Activated naive CD8-positive, alpha-beta T cell treated with anti-CD3 and anti-CD28 coated beads, Interleukin-2, amount 50 U/mL, for 24 hours (primary cell): ENCODE results near the gene DNAJC4.
A peak's percentile ranks its signal among the peaks of the same experiment; 100 is the strongest.

Experiments
- ATAC-seq: fragments of 150-1000 bp; cut with Tn5 transposase; one replicate; pipeline ENCODE4 v1.10.0; 2021
- DNase-seq: peaks from one replicate; pipeline ENCODE4 v3.0.0; 2021
- H3K27ac Mint-ChIP-seq: one replicate; pipeline ENCODE4 v1.8.0; 2021; ENCODE audit warnings: mild to moderate bottlenecking, mixed read lengths
- H3K27me3 Mint-ChIP-seq: one replicate; pipeline ENCODE4 v1.8.0; 2021; ENCODE audit warnings: mixed read lengths
- H3K36me3 Mint-ChIP-seq: one replicate; pipeline ENCODE4 v1.8.0; 2021; ENCODE audit warnings: low read depth, mixed read lengths
- H3K4me1 Mint-ChIP-seq: one replicate; pipeline ENCODE4 v1.8.0; 2021; ENCODE audit warnings: mixed read lengths
- H3K4me3 Mint-ChIP-seq: one replicate; pipeline ENCODE4 v1.8.0; 2021; ENCODE audit warnings: mild to moderate bottlenecking, moderate library complexity, mixed read lengths
- H3K9me3 Mint-ChIP-seq: one replicate; pipeline ENCODE4 v1.8.0; 2021; ENCODE audit warnings: mixed read lengths

Gene DNAJC4

GRCh38 chr11:64250415-64251015 is 20.2 kb downstream of the DNAJC4 start:
- peak; percentile 2 for ATAC-seq

GRCh38 chr11:64251016-64251752 is 20.8 kb downstream of the DNAJC4 start, which contains the start of gene PLCB3:
TSS of gene PLCB3 (plus strand) at chr11:64251530. CDS start at chr11:64251650, 120 bp downstream.
- peaks cover 22% of the 10 kb centered on the region for H3K4me1 Mint-ChIP-seq

More at GRCh38 chr11:64250415-64251015, 20.2 kb downstream of the DNAJC4 start:
- Mint-ChIP-seq H3K27me3 (no peaks in the 10 kb centered on the region), H3K27ac (no peak overlapping the region), H3K9me3 (no peaks in the 10 kb centered on the region), H3K36me3 (peaks cover 1% of the 10 kb centered on the region), H3K4me3 (no peak overlapping the region), H3K4me1 (peaks cover 22% of the 10 kb centered on the region)
- DNase-seq = no peak

GRCh38 chr11:64251753-64252002 is 21.3 kb downstream of the DNAJC4 start:
- H3K9me3 Mint-ChIP-seq = no peaks in the 10 kb centered on the region
- ATAC-seq (no peak), DNase-seq (no peak)
- no peaks in the 10 kb centered on the region for H3K36me3 Mint-ChIP-seq
- H3K27me3 Mint-ChIP-seq = no peaks in the 10 kb centered on the region
- peak overlapping the region; percentile 84 for H3K4me3 Mint-ChIP-seq
- no peak overlapping the region for H3K27ac Mint-ChIP-seq
- peaks cover 22% of the 10 kb centered on the region for H3K4me1 Mint-ChIP-seq

More at GRCh38 chr11:64251016-64251752, 20.8 kb downstream of the DNAJC4 start, which contains the start of gene PLCB3:
- peak; percentile 61 for ATAC-seq
- DNase-seq = peak; percentile 70
- Mint-ChIP-seq H3K27me3 (no peaks in the 10 kb centered on the region), H3K9me3 (no peaks in the 10 kb centered on the region), H3K36me3 (no peaks in the 10 kb centered on the region), H3K4me3 (peak within 1 kb of the TSS; percentile 84), H3K27ac (no peak within 1 kb of the TSS)

- Mint-ChIP-seq H3K9me3 (no peaks in the 10 kb centered on the region), H3K27me3 (no peaks in the 10 kb centered on the region), H3K4me1 (peaks cover 18% of the 10 kb centered on the region), H3K27ac (no peak overlapping the region), H3K36me3 (no peaks in the 10 kb centered on the region), H3K4me3 (peak overlapping the region; percentile 84)
- DNase-seq (no peak), ATAC-seq (no peak)
These were observed 21.9 kb downstream of the DNAJC4 start for GRCh38 chr11:64252003-64252872.

GRCh38 chr11:64253043-64253442 is 22.7 kb downstream of the DNAJC4 start:
- no peak overlapping the region for H3K4me3 Mint-ChIP-seq
- ATAC-seq (no peak), DNase-seq (no peak)
- H3K27ac Mint-ChIP-seq = no peak overlapping the region
- H3K4me1 Mint-ChIP-seq = peaks cover 15% of the 10 kb centered on the region
- no peaks in the 10 kb centered on the region for H3K9me3 Mint-ChIP-seq
- H3K36me3 Mint-ChIP-seq = no peaks in the 10 kb centered on the region
- no peaks in the 10 kb centered on the region for H3K27me3 Mint-ChIP-seq

- Mint-ChIP-seq H3K9me3 (no peaks in the 10 kb centered on the region), H3K4me3 (no peak overlapping the region), H3K27ac (no peak overlapping the region), H3K36me3 (no peaks in the 10 kb centered on the region), H3K4me1 (peaks cover 14% of the 10 kb centered on the region), H3K27me3 (no peaks in the 10 kb centered on the region)
- ATAC-seq (no peak), DNase-seq (no peak)
These were observed 23.1 kb downstream of the DNAJC4 start for GRCh38 chr11:64253481-64253880.

- no peaks in the 10 kb centered on the region for H3K27me3 Mint-ChIP-seq
These were observed 24.0 kb downstream of the DNAJC4 start for GRCh38 chr11:64254326-64254725.

GRCh38 chr11:64255135-64256128 is 25.1 kb downstream of the DNAJC4 start:
- no peak for ATAC-seq
- no peak overlapping the region for H3K4me3 Mint-ChIP-seq
- no peaks in the 10 kb centered on the region for H3K9me3 Mint-ChIP-seq
- H3K27me3 Mint-ChIP-seq = no peaks in the 10 kb centered on the region
- DNase-seq = no peak
- H3K36me3 Mint-ChIP-seq = peaks cover 3% of the 10 kb centered on the region
- peaks cover 21% of the 10 kb centered on the region for H3K4me1 Mint-ChIP-seq
- H3K27ac Mint-ChIP-seq = no peak overlapping the region

More at GRCh38 chr11:64254326-64254725, 24.0 kb downstream of the DNAJC4 start:
- Mint-ChIP-seq H3K4me3 (no peak overlapping the region), H3K27ac (no peak overlapping the region), H3K9me3 (no peaks in the 10 kb centered on the region), H3K36me3 (no peaks in the 10 kb centered on the region), H3K4me1 (peaks cover 14% of the 10 kb centered on the region)
- no peak for DNase-seq
- ATAC-seq = no peak

- ATAC-seq (no peak), DNase-seq (no peak)
- Mint-ChIP-seq H3K4me1 (peaks cover 17% of the 10 kb centered on the region), H3K4me3 (no peak overlapping the region), H3K36me3 (peaks cover 3% of the 10 kb centered on the region), H3K27me3 (no peaks in the 10 kb centered on the region), H3K27ac (no peak overlapping the region), H3K9me3 (no peaks in the 10 kb centered on the region)
These were observed 26.0 kb downstream of the DNAJC4 start for GRCh38 chr11:64256300-64256699.

- DNase-seq = no peak
- peaks cover 3% of the 10 kb centered on the region for H3K36me3 Mint-ChIP-seq
- H3K9me3 Mint-ChIP-seq = no peaks in the 10 kb centered on the region
- H3K27me3 Mint-ChIP-seq = no peaks in the 10 kb centered on the region
- no peak overlapping the region for H3K4me3 Mint-ChIP-seq
- H3K4me1 Mint-ChIP-seq = peaks cover 11% of the 10 kb centered on the region
- no peak for ATAC-seq
- no peak overlapping the region for H3K27ac Mint-ChIP-seq
These were observed 28.0 kb downstream of the DNAJC4 start for GRCh38 chr11:64258356-64258755.

GRCh38 chr11:64258946-64259532 is 28.7 kb downstream of the DNAJC4 start:
- H3K27me3 Mint-ChIP-seq = no peaks in the 10 kb centered on the region
- H3K36me3 Mint-ChIP-seq = peaks cover 3% of the 10 kb centered on the region
- no peak overlapping the region for H3K27ac Mint-ChIP-seq
- H3K9me3 Mint-ChIP-seq = no peaks in the 10 kb centered on the region
- no peak for DNase-seq
- H3K4me3 Mint-ChIP-seq = no peak overlapping the region
- ATAC-seq = no peak
- H3K4me1 Mint-ChIP-seq = peaks cover 11% of the 10 kb centered on the region

GRCh38 chr11:64259533-64260067 is 29.3 kb downstream of the DNAJC4 start:
- Mint-ChIP-seq H3K36me3 (peaks cover 3% of the 10 kb centered on the region), H3K27me3 (no peaks in the 10 kb centered on the region), H3K4me1 (peaks cover 11% of the 10 kb centered on the region), H3K4me3 (no peak overlapping the region), H3K27ac (no peak overlapping the region), H3K9me3 (no peaks in the 10 kb centered on the region)
- DNase-seq (no peak), ATAC-seq (peak; percentile 50)

GRCh38 chr11:64260147-64260708 is 29.9 kb downstream of the DNAJC4 start:
- Mint-ChIP-seq H3K9me3 (no peaks in the 10 kb centered on the region), H3K27me3 (no peaks in the 10 kb centered on the region), H3K27ac (no peak overlapping the region), H3K36me3 (peaks cover 3% of the 10 kb centered on the region), H3K4me1 (peaks cover 11% of the 10 kb centered on the region), H3K4me3 (no peak overlapping the region)
- DNase-seq = no peak
- ATAC-seq = peak; percentile 31
